Activated CD8-positive, alpha-beta T cell treated with anti-CD3 and anti-CD28 coated beads for 36 hours (primary cell): Measurements from ENCODE around the gene ADAMTS16. TPM values are rescaled to one million over a fixed set of nuclear protein-coding genes. Genes with fewer than 3 reads are reported as not detected.

Experiments
- ATAC-seq: fragments of 200-7000 bp; cut with Tn5 transposase; one replicate; pipeline ENCODE4 v1.10.0; 2021; ENCODE audit warnings: mild to moderate bottlenecking, moderate library complexity
- CTCF ChIA-PET: fragments of 350-600 bp; sonication (Branson Sonifier 250); formaldehyde crosslinking; loops from one replicate; lab custom pipeline; 2021; ENCODE audit warnings: antibody characterized with exemption; lab: Charles Lee
- POLR2A ChIA-PET: fragments of 350-600 bp; sonication (Branson Sonifier 250); formaldehyde crosslinking; loops from one replicate; lab custom pipeline; 2021; ENCODE audit warnings: antibody characterized with exemption; lab: Charles Lee
- DNase-seq: peaks from one replicate; pipeline ENCODE4 v3.0.0-alpha.2; 2020
- H3K27ac Mint-ChIP-seq: one replicate; pipeline ENCODE4 v1.8.0; 2021; ENCODE audit warnings: mild to moderate bottlenecking, mixed read lengths
- H3K27me3 Mint-ChIP-seq: one replicate; pipeline ENCODE4 v1.8.0; 2021; ENCODE audit warnings: mixed read lengths
- H3K36me3 Mint-ChIP-seq: one replicate; pipeline ENCODE4 v1.8.0; 2021; ENCODE audit warnings: low read depth, mixed read lengths
- H3K4me1 Mint-ChIP-seq: one replicate; pipeline ENCODE4 v1.8.0; 2021; ENCODE audit warnings: low read depth, mixed read lengths
- H3K4me3 Mint-ChIP-seq: one replicate; pipeline ENCODE4 v1.8.0; 2021; ENCODE audit warnings: mild to moderate bottlenecking, moderate library complexity, mixed read lengths
- H3K9me3 Mint-ChIP-seq: one replicate; pipeline ENCODE4 v1.8.0; 2021; ENCODE audit warnings: mixed read lengths
- CTCF ChIP-seq: fragments of 200-600 bp; IDR thresholded peaks from one replicate; pipeline ENCODE4 v1.8.0; 2022; ENCODE audit warnings: antibody characterized with exemption, mild to moderate bottlenecking
- intact Hi-C: fragments of 100-400 bp; cut with micrococcal nuclease; formaldehyde crosslinking; loops from one replicate; pipeline ENCODE4 v1.10.0; 2022
- total RNA-seq, 2 experiments: library from RNA; stranded (reverse); gene quantifications; one replicate each; pipeline ENCODE4 v1.2.3, GENCODE V29; 2021

The ADAMTS16 gene
- total RNA-seq, 2 experiments from 2014 or later, result not detected

- ATAC-seq (no peak), DNase-seq (no peak)
- Mint-ChIP-seq H3K27me3 (peaks cover 2% of the 10 kb centered on the region), H3K27ac (no peak overlapping the region), H3K4me3 (no peak overlapping the region), H3K4me1 (no peaks in the 10 kb centered on the region), H3K9me3 (no peaks in the 10 kb centered on the region), H3K36me3 (no peaks in the 10 kb centered on the region)
- ChIA-PET POLR2A (no interaction called here), CTCF (no interaction called here)
- intact Hi-C loops, result no loop called here
- TF ChIP-seq CTCF, result no peak
Observed at GRCh38 chr5:5273976-5274375, 133.8 kb downstream of the ADAMTS16 start.

GRCh38 chr5:5275211-5275610 lies 135.1 kb downstream of the ADAMTS16 start:
- CTCF ChIA-PET, result interaction anchor here (1.3 to 1.5 kb wide), 2 partner anchors 9 to 16 kb away, joined by 3 to 4 read pairs; no protein-coding TSS in a partner anchor
- DNase-seq, result no peak
- TF ChIP-seq CTCF, result no peak

GRCh38 chr5:5276430-5276829 lies 136.3 kb downstream of the ADAMTS16 start:
- intact Hi-C loops, result no loop called here
- H3K27ac Mint-ChIP-seq, result no peak overlapping the region
- H3K27me3 Mint-ChIP-seq, result peaks cover 2% of the 10 kb centered on the region
- H3K4me3 Mint-ChIP-seq, result no peak overlapping the region
- CTCF ChIA-PET, result interaction anchor here (1.5 kb wide), 1 partner anchor 10 kb away, joined by 4 read pairs; no protein-coding TSS in a partner anchor
- POLR2A ChIA-PET, result no interaction called here
- no peaks in the 10 kb centered on the region for H3K9me3 Mint-ChIP-seq
- no peaks in the 10 kb centered on the region for H3K36me3 Mint-ChIP-seq
- DNase-seq (no peak), ATAC-seq (no peak)
- no peaks in the 10 kb centered on the region for H3K4me1 Mint-ChIP-seq
- no peak for TF ChIP-seq CTCF

More at GRCh38 chr5:5275211-5275610, 135.1 kb downstream of the ADAMTS16 start:
- POLR2A ChIA-PET, result no interaction called here
- Mint-ChIP-seq H3K27ac (no peak overlapping the region), H3K27me3 (peaks cover 2% of the 10 kb centered on the region), H3K4me3 (no peak overlapping the region), H3K36me3 (no peaks in the 10 kb centered on the region), H3K9me3 (no peaks in the 10 kb centered on the region), H3K4me1 (no peaks in the 10 kb centered on the region)
- intact Hi-C loops, result no loop called here
- no peak for ATAC-seq

- DNase-seq (no peak), ATAC-seq (no peak)
- Mint-ChIP-seq H3K4me1 (no peaks in the 10 kb centered on the region), H3K36me3 (no peaks in the 10 kb centered on the region), H3K27ac (no peak overlapping the region), H3K9me3 (no peaks in the 10 kb centered on the region), H3K27me3 (peaks cover 2% of the 10 kb centered on the region), H3K4me3 (no peak overlapping the region)
- TF ChIP-seq CTCF, result no peak
- intact Hi-C loops, result no loop called here
- ChIA-PET CTCF (no interaction called here), POLR2A (no interaction called here)
Observed at GRCh38 chr5:5276951-5277517, 136.9 kb downstream of the ADAMTS16 start.

- no peak for TF ChIP-seq CTCF
- H3K27me3 Mint-ChIP-seq, result peaks cover 2% of the 10 kb centered on the region
- H3K27ac Mint-ChIP-seq, result no peak overlapping the region
- POLR2A ChIA-PET, result no interaction called here
- no peaks in the 10 kb centered on the region for H3K4me1 Mint-ChIP-seq
- ATAC-seq (no peak), DNase-seq (no peak)
- CTCF ChIA-PET, result no interaction called here
- H3K36me3 Mint-ChIP-seq, result no peaks in the 10 kb centered on the region
- intact Hi-C loops, result no loop called here
- H3K9me3 Mint-ChIP-seq, result peaks cover 4% of the 10 kb centered on the region
- H3K4me3 Mint-ChIP-seq, result no peak overlapping the region
Observed at GRCh38 chr5:5278201-5278814, 138.2 kb downstream of the ADAMTS16 start.
